Dermis microvascular lymphatic vessel endothelial cell (primary cell): ENCODE results near the gene CCNK. TPM values are rescaled to one million over a fixed set of nuclear protein-coding genes. Genes with fewer than 3 reads are reported as not detected.
A peak's percentile ranks its signal among the peaks of the same experiment; 100 is the strongest.

ENCODE experiments used
- DNase-seq, 2 donors: peaks; one replicate each; pipeline versions ENCODE4 v3.0.0 to v3.0.0-alpha.2; 2010; ENCODE audit warnings: low read depth in 2 of 2
- total RNA-seq: library from RNA; depleted of rRNA; stranded (reverse); fragments of >200 nt; gene quantifications from 2 replicates; pipeline ENCODE4 v1.2.1, GENCODE V29; 2014

Gene CCNK
- total RNA-seq, 1 donor from 2014 or later: 24.1 TPM

GRCh38 chr14:99466758-99467157 is 14.5 kb upstream of the CCNK start:
- DNase-seq: no peak

GRCh38 chr14:99467336-99468078 is 13.7 kb upstream of the CCNK start:
- DNase-seq: peak in 1 of 2 donors; percentile 8

- no peak for DNase-seq
These were observed 13.1 kb upstream of the CCNK start for GRCh38 chr14:99468081-99468480.

GRCh38 chr14:99468836-99469592 is 12.2 kb upstream of the CCNK start:
- DNase-seq: peak in 1 of 2 donors; percentile 81

DNA sequence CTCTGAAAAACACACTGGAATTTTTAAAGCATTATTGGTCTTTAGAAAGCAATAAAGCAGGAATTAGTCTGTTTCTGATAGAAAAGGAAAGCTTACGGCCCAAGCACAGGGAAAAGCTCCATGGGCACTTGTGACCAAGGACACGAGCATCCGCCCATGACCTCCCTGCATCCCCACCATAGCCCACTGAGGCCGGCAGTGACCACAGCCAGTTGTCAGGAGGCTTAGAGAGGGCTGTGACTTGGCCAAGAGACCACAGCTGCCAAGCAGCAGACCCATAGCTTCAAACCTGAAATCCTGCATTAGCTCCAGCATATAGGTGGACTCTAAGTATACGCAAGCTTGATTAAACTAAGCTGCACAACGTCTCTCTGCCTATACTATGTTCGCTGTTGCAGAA is 9.5 kb upstream of the CCNK start:
- DNase-seq: no peak

- DNase-seq: no peak
These were observed 8.3 kb upstream of the CCNK start for GRCh38 chr14:99472937-99473336.

- no peak for DNase-seq
These were observed 7.8 kb upstream of the CCNK start for GRCh38 chr14:99473458-99473857.

DNA sequence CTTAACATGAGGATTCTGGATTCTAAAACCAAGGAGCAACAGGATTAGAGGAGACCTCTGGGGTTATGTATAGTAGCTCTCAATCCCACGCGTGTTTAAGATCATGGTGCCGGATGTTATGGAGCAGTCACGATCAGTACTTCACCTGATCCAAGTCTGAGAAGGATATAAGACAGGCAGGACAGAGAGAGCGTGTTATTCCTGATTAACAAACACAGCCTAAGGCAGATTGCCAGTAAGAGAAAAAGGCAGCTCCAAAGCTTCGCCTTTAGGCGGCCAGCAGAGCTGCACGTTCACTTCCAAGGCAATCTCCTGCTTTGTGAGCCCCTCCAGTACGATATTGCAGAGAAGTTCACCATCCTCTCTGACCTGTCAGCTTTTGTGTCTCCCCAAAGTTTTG is 6.0 kb upstream of the CCNK start:
- DNase-seq: no peak

DNA sequence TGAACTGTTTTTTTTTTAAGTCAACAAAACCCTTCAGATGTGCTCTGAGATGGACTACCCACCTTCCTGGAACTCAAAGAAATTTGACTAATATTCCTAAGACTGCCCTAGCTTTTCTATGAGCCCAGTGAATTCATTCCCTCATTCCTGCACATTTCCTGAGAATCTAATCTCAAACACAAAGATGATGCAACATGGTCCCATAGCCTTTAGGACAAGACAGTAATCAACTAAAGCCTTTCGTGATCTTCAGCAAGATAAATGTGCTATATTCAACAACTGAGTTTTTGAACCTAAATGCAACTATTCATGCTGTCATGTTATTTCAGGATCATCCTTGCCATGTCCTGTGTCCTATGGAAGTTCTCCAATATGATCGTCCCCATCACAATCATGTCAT is 5.5 kb upstream of the CCNK start:
- DNase-seq: no peak

DNA sequence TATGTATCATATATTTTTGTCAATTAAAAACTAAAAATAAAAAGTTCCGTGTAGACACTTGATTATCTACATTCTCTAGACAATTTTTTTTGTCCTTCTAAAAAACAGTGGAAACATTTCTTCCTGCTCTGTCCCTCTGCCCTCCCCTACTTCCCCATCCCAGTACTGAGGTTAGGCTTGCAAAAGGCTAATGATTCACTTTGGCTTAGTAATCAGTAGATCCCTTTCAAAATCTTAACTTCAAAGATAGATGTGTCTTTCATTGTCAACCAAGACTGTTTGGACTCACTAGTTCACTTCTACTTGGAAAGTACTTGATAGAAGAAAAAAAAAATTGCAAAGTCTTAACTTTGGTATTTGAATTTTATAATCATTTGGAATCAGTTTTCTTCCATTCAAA is 4.3 kb upstream of the CCNK start:
- no peak for DNase-seq

DNA sequence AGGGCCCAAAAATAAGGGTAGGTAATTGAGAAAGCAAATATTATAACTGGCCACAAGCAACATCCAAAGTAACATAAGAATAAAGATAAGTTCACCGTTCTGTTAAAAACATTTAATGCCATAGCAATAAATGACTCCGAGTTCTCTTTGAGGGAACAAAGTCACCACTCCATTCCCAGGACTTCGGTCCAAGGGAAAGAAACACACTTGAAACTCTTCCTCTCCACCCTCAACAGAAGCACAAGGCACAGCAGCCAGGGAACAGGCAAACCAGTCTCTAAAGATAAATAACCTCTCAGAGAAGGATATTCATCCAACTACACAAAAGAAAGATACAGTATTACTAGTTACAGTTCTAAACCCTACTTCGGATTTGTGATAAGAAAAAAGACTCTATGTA is 3.1 kb upstream of the CCNK start:
- no peak for DNase-seq

GRCh38 chr14:99479160-99479905 is 1.9 kb upstream of the CCNK start:
- DNase-seq: no peak

DNA sequence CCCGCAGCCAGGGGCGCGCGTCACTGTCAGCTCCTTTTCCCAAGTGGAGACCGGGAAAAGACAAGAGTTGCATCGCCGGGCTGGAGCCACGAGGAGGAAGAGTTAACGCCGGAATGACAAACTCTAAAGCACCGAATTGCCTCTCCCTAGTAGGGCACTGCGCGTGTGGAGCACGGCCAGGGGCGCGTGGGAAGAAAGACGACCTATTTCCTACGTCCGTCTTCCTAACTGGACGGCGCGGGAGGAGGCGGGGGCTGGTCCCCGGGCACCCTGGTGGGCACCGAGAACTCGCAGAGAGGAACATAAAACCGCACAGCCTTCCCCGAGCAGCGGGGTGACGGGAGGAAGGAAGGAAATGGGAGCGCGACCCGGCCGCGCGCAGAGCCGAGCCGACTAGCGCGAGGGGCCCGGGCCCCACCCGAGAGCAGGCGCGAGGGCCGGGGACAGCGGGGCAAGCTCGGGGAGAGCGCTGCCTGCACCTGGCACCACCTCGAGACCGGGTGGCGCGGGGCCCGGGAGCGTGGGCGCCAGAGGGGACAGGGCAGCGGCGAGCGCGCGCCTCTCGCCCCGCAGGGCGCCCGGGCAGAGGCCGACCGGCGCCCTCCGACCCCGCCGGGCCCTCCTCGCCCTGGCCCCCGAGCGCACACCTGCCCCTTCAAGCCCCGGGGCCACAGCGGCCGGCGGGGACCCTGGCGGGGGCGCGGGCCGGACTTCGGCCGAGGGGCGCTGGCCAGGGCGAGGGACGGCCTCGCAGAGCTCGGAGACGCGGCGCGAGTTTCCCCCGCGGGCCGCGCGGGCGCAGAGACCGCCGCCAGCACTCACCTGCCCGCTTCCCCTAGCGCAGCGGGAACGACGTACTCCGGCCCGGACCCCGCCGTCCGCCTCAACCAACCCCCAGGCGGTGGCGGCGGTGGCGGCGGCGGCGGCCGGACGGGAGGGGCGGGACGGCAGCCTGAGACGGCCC is 1.0 kb upstream of the CCNK start, which contains the start of gene SETD3:
Gene SETD3, minus strand, starts transcription at position 954 of the 964 bp plus-strand sequence. CDS start 15,054 bp downstream, outside the sequence.
- peak in 1 of 2 donors; percentile 74 for DNase-seq

GRCh38 chr14:99481745-99482099 is 513 bp downstream of the CCNK start:
- peak in 1 of 2 donors; percentile 37 for DNase-seq

DNA sequence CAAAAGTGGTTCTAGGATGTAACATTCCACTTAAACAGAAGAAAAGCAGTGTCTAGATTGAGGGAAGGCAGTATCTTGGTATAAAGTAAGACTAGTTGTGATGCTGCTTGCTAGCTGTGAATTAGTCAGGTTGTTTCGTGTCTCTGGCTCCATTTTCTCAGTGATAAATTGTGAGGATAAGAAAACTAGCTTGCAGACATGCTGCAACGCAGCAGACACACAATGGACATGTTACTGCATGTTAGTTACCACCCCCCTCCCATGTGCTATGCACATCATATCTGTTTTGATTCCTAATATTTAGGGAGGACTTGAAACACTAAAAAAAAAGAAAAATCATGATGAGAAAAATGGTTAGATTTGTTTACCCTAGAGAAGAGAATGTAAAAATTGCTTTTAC is 2.9 kb downstream of the CCNK start:
- no peak for DNase-seq

GRCh38 chr14:99497341-99497740 is 16.1 kb downstream of the CCNK start:
- DNase-seq: no peak

DNA sequence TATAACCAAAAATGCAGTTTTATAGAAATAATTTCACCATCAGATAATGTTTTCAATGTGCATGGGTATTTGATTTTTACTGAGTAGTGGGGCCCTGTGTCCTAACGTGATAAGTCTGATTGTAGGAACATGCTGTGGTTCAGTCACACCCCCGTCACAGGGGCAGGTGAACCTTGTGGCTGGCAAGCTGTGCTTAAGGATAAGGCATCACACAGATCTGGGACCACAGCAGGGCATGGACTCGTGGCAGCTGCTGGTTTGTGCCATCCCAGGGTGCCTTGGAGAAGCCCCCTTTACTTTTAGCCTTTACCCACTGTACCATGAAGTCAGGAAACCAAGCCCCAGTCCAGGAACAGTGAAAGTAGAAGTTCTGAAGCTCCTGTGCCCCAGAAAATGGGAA is 16.7 kb downstream of the CCNK start:
- DNase-seq: no peak

DNA sequence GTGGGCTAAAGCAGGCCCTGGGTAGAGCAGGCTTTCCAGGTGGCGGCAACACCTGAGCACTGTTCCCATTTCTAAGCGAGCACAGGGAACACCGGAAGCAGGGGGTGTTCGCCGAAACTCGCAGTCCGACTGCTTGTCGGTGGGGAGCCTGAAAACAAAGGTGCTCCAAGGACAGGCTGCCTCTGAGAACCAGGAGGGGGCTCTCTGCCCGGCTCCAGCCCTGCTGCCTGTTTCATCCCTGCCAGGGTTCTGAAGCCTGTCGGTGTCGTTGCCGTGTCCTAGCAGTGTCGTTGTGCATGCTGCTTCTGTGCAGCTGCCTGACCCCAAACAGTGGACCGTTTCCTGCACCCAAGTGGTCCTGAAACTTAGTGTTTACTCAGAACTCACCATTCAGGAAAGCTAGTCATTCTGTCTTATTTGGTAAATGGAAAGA is 21.8 kb downstream of the CCNK start:
- no peak for DNase-seq

- no peak for DNase-seq
These were observed 22.7 kb downstream of the CCNK start for GRCh38 chr14:99503848-99504453.

DNA sequence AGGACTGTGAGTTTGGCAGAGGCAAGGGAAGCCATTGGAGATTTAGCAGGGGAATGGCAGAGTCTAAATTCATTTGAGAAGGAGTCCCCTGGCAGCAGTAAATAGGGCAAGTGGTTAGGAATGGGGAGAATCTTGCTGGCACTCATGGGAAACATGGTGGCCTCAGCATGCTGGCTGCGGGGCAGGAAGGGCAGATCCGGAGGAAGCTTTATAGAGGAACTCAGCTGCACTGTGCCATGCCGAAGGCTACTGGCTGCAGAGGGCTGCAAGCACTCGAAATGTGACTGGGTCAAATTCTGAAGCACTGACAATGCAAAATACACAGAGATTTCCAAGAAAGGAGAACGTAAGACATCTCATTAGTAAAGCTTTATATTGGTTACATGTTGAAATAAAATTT is 23.9 kb downstream of the CCNK start:
- DNase-seq: peak in 1 of 2 donors; percentile 28

DNA sequence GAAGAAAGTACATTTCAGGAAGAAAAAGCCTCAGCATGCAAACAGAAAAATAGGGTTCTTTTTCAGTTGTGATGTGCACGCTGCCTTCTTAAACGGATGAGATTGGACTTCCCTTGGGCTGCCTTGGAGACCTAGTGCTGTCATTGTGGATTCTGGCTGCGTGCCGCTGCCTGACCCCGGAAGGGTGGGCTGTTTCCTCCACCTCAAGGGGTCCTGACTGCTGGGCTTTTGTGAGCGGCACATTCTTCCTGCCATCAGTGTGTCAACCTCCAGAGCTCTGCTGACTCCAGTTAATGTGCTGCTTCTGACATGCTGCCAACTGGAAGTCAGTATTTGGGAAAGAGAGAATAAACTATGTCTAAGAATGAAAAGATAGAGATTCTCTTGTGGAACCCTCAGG is 25.1 kb downstream of the CCNK start:
- peak in 1 of 2 donors; percentile 34 for DNase-seq
